GM21367 (cell line): ENCODE measurements around the gene PDE11A.

Experiments
- ATAC-seq: cut with Tn5 transposase; IDR thresholded peaks from one replicate; pipeline ENCODE4 v1.9.1; 2021; ENCODE audit not compliant: unreplicated experiment

The PDE11A gene

GRCh38 chr2:177730363-177730762 is 342.2 kb downstream of the PDE11A start:
- no peak for ATAC-seq

- ATAC-seq: no peak
These were observed 343.7 kb downstream of the PDE11A start for GRCh38 chr2:177728920-177729319.

- ATAC-seq: no peak
These were observed 344.2 kb downstream of the PDE11A start for GRCh38 chr2:177728399-177728765.

GRCh38 chr2:177727577-177728398 is 344.8 kb downstream of the PDE11A start:
- ATAC-seq: no peak

- no peak for ATAC-seq
These were observed 345.6 kb downstream of the PDE11A start for GRCh38 chr2:177726931-177727348.

GRCh38 chr2:177724398-177725287 is 347.9 kb downstream of the PDE11A start:
- ATAC-seq: no peak

- no peak for ATAC-seq
These were observed 349.3 kb downstream of the PDE11A start for GRCh38 chr2:177723235-177723634.

- ATAC-seq: no peak
These were observed 350.6 kb downstream of the PDE11A start for GRCh38 chr2:177721818-177722567.

GRCh38 chr2:177721087-177721486 is 351.5 kb downstream of the PDE11A start:
- no peak for ATAC-seq

- ATAC-seq: no peak
These were observed 354.6 kb downstream of the PDE11A start for GRCh38 chr2:177717831-177718618.

GRCh38 chr2:177716484-177716883 is 356.1 kb downstream of the PDE11A start:
- ATAC-seq: no peak

GRCh38 chr2:177715771-177716170 is 356.8 kb downstream of the PDE11A start:
- ATAC-seq: no peak

GRCh38 chr2:177714704-177715103 is 357.9 kb downstream of the PDE11A start:
- ATAC-seq: no peak

GRCh38 chr2:177712462-177712861 is 360.1 kb downstream of the PDE11A start:
- no peak for ATAC-seq

GRCh38 chr2:177711483-177712265 is 360.9 kb downstream of the PDE11A start:
- ATAC-seq: no peak

GRCh38 chr2:177710889-177711288 is 361.7 kb downstream of the PDE11A start:
- ATAC-seq: no peak

- no peak for ATAC-seq
These were observed 362.6 kb downstream of the PDE11A start for GRCh38 chr2:177709986-177710401.

- no peak for ATAC-seq
These were observed 363.7 kb downstream of the PDE11A start for GRCh38 chr2:177708660-177709444.

GRCh38 chr2:177708106-177708505 is 364.5 kb downstream of the PDE11A start:
- ATAC-seq: no peak
